ENCODE results near the gene MED27.

The MED27 gene

DNA sequence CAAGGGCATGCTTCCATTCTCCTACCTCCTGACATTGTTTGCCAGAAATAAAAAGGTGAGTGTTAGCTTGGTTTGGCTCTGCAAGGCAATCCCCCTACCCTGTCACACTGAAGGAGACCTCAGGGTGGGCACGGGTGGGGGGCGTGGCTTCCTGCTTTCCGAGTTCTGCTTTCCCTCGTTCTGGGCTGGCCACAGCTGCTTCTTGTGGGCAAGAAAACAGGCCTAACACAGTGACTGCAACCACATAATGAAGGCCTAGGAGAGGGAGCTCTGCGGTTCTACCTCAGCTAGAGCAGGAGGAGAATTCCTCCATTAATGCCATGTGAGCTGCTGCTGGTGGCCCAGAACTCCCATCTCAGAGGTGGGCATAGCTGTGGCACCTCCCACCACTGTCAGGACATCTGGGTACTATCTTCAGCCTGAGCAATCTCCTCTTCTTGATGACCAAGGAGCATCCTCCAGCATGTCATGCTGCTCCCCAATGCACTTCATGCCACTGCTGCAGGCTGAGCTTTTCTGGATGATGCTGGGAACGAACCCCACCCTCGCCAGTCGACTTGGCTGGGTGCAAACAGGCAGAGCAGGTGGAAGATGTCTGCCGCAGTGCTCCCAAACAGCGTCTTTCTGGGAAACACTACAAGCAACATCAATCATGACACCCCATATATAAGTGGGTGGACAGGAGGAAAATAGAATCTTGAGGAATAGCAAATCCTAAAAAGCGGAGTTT is 200.3 kb downstream of the MED27 start:
- DNase-seq (ENCODE audit: low spot score), result no peak
- Histone ChIP-seq H3K4me3 (ENCODE audit: severe bottlenecking) (no peak overlapping the region), H3K9me3 (ENCODE audit: severe bottlenecking) (no peaks in the 10 kb centered on the region), H3K4me1 (ENCODE audit: insufficient read depth, poor library complexity, severe bottlenecking) (no peaks in the 10 kb centered on the region), H3K36me3 (ENCODE audit: low read depth) (no peaks in the 10 kb centered on the region), H3K27ac (ENCODE audit: poor library complexity, severe bottlenecking) (no peak overlapping the region), H3K27me3 (ENCODE audit: insufficient read depth, poor library complexity, severe bottlenecking) (no peaks in the 10 kb centered on the region)
- TF ChIP-seq, protein P1, sequence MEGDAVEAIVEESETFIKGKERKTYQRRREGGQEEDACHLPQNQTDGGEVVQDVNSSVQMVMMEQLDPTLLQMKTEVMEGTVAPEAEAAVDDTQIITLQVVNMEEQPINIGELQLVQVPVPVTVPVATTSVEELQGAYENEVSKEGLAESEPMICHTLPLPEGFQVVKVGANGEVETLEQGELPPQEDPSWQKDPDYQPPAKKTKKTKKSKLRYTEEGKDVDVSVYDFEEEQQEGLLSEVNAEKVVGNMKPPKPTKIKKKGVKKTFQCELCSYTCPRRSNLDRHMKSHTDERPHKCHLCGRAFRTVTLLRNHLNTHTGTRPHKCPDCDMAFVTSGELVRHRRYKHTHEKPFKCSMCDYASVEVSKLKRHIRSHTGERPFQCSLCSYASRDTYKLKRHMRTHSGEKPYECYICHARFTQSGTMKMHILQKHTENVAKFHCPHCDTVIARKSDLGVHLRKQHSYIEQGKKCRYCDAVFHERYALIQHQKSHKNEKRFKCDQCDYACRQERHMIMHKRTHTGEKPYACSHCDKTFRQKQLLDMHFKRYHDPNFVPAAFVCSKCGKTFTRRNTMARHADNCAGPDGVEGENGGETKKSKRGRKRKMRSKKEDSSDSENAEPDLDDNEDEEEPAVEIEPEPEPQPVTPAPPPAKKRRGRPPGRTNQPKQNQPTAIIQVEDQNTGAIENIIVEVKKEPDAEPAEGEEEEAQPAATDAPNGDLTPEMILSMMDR (IDR thresholded peaks at IDR 0.05; ENCODE audit: poor library complexity, severe bottlenecking), result no peak
- ATAC-seq (ENCODE audit: low read depth), result no peak

DNA sequence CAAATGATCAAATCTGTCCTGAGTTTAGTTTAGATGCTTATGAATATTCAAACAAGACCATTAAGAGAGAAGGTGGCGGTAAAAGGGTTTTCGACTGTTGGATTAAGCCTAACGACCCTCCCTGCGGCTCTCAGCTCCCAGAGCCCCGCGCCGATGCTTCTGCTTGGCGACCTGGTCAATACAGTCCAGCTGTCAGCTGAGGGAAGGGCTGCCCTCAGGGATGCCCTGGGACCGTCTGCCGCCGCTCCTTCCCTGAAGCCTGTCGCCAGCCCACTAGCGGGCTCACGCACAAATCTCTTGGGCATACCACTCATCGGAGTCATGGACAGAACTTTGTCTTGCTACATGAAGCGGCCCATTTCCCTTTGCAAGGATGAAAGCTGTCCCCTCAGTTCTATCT is 203.2 kb downstream of the MED27 start:
- H3K4me3 ChIP-seq (ENCODE audit: severe bottlenecking), result no peak overlapping the region
- no peaks in the 10 kb centered on the region for H3K4me1 ChIP-seq (ENCODE audit: insufficient read depth, poor library complexity, severe bottlenecking)
- no peaks in the 10 kb centered on the region for H3K27me3 ChIP-seq (ENCODE audit: insufficient read depth, poor library complexity, severe bottlenecking)
- H3K9me3 ChIP-seq (ENCODE audit: severe bottlenecking), result no peaks in the 10 kb centered on the region
- H3K36me3 ChIP-seq (ENCODE audit: low read depth), result no peaks in the 10 kb centered on the region
- no peak overlapping the region for H3K27ac ChIP-seq (ENCODE audit: poor library complexity, severe bottlenecking)
- DNase-seq (ENCODE audit: low spot score), result no peak
- TF ChIP-seq, protein P1 (IDR thresholded peaks at IDR 0.05; ENCODE audit: poor library complexity, severe bottlenecking), result no peak
- ATAC-seq (ENCODE audit: low read depth), result no peak

DNA sequence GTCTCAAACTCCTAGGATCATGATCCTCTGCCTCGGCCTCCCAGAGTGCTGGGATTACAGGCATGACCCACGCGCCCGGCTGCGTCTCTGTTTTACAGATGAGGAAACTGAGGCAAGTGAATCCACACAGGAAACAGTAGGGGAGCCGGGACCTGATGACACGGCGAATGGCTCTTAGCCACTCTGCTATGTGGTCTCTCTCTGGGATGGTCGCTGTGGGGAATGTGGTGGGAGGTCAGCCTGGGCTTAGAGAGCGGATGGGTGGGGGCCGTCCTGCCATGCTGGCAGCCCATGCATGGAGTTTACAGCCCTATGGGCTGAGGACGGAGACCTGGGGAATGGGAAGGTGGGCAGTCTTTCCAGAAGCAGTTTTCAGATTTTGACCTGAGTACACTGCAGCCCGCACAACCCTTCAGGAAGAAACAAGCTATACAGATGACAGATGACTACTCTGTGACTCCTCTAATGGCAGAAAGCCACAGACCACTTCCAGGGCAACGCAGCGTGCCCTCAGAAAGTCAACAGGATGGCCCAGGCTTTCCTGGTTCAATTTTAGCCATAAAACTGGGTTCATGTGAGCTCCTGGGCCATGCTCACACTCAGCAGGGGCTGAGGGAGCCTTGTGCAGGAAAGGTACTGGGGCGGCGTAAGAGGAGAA is 203.7 kb downstream of the MED27 start:
- TF ChIP-seq, protein P1 (IDR thresholded peaks at IDR 0.05; ENCODE audit: poor library complexity, severe bottlenecking), result no peak
- H3K36me3 ChIP-seq (ENCODE audit: low read depth), result no peaks in the 10 kb centered on the region
- no peaks in the 10 kb centered on the region for H3K27me3 ChIP-seq (ENCODE audit: insufficient read depth, poor library complexity, severe bottlenecking)
- no peak overlapping the region for H3K4me3 ChIP-seq (ENCODE audit: severe bottlenecking)
- DNase-seq (ENCODE audit: low spot score) (no peak), ATAC-seq (ENCODE audit: low read depth) (peak; percentile 29; the same call in 2 of the 3 replicates)
- H3K4me1 ChIP-seq (ENCODE audit: insufficient read depth, poor library complexity, severe bottlenecking), result no peaks in the 10 kb centered on the region
- no peaks in the 10 kb centered on the region for H3K9me3 ChIP-seq (ENCODE audit: severe bottlenecking)
- no peak overlapping the region for H3K27ac ChIP-seq (ENCODE audit: poor library complexity, severe bottlenecking)

DNA sequence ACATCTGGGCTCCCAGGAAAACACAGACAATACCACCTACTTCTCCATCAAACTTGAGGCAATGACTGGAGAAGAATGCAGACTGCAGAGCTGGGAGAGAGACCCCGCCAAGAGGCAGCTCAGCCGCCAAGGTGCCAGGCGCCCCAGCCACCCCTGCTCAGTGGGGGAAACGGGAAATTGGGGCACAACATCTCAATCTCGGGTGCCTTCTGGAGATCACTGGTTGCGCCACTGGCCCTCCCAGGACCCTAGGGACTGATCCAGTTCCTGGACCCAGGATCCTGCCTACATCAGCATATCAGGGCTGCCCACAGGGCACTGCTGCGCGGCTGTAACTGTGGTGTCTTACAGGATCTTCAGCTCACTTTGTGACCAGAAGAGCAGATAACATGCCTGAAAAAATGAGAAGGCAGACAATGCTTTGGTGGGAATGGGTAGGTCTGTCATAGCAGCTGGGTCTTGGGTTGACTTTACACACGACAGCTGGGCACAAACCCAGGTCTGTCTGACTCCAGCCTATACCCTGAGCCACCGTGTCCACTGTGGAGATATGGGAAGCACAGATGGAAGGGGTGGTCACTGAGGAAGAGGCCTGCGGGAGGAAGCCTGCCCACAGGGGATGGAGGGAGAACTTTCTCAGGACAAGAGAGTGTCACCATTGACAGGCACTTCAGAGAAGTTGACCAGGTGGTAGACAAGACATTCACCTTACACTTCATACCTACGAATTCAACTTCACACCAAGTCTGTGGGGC is 204.6 kb downstream of the MED27 start:
- no peak overlapping the region for H3K27ac ChIP-seq (ENCODE audit: poor library complexity, severe bottlenecking)
- TF ChIP-seq, protein P1 (IDR thresholded peaks at IDR 0.05; ENCODE audit: poor library complexity, severe bottlenecking), result no peak
- no peaks in the 10 kb centered on the region for H3K36me3 ChIP-seq (ENCODE audit: low read depth)
- ATAC-seq (ENCODE audit: low read depth) (no peak), DNase-seq (ENCODE audit: low spot score) (no peak)
- no peaks in the 10 kb centered on the region for H3K4me1 ChIP-seq (ENCODE audit: insufficient read depth, poor library complexity, severe bottlenecking)
- H3K9me3 ChIP-seq (ENCODE audit: severe bottlenecking), result no peaks in the 10 kb centered on the region
- no peaks in the 10 kb centered on the region for H3K27me3 ChIP-seq (ENCODE audit: insufficient read depth, poor library complexity, severe bottlenecking)
- H3K4me3 ChIP-seq (ENCODE audit: severe bottlenecking), result no peak overlapping the region

Measured in RWPE2 (cell line).